SK-N-SH (cell line): ENCODE data around the gene C3orf52. TPM values are rescaled to one million over a fixed set of nuclear protein-coding genes. Genes with fewer than 3 reads are reported as not detected.

Experiments
- CTCF ChIA-PET: fragments of 300-600, 350-600 bp; formaldehyde crosslinking; extraction: SDS; loops from one replicate; lab custom pipeline; 2021; lab: Yijun Ruan, JAX
- POLR2A ChIA-PET: fragments of 350-600 bp; sonication (Branson Sonifier 250); formaldehyde crosslinking; extraction: SDS; loops from one replicate; lab custom pipeline; 2020; ENCODE audit warnings: antibody characterized with exemption, inconsistent platforms; lab: Yijun Ruan, JAX
- DNase-seq: peaks from one replicate; pipeline ENCODE4 v3.0.0; 2012
- H2AFZ ChIP-seq: fragments of 200-600 bp; sonication (generic); 2 replicates; pipeline ENCODE4 v1.8.1; 2016; ENCODE audit warnings: antibody characterized with exemption, mild to moderate bottlenecking, low read depth
- H3F3A ChIP-seq: fragments of 200-600 bp; sonication (generic); replicated peaks from 2 replicates; pipeline ENCODE3; 2016; ENCODE audit warnings: antibody characterized with exemption, mild to moderate bottlenecking; ENCODE audit not compliant: insufficient read depth
- H3K27ac ChIP-seq, 2 experiments: fragments of 200-500 bp in 1 of 2; fragments of 200-600 bp in 1 of 2; sonication (Bioruptor generic) in 1 of 2; sonication (generic), shearing (Covaris generic) in 1 of 2; 2 replicates each; pipeline versions ENCODE4 v1.5.1 to v1.6.1; 2014 to 2016; ENCODE audit warnings: low read depth in 2 of 2, inconsistent platforms in 1 of 2, low read length in 1 of 2, mild to moderate bottlenecking in 1 of 2, mixed read lengths in 1 of 2
- H3K27me3 ChIP-seq: fragments of 200-600 bp; sonication (generic), shearing (Covaris generic); 2 replicates; pipeline ENCODE4 v1.6.1; 2016; ENCODE audit warnings: mixed run types; ENCODE audit not compliant: insufficient read depth
- H3K36me3 ChIP-seq, 2 experiments: fragments of 200-500 bp in 1 of 2; fragments of 200-600 bp in 1 of 2; sonication (Bioruptor generic) in 1 of 2; sonication (generic) in 1 of 2; replicated peaks in 1 of 2; 2 replicates each; pipeline versions ENCODE3 to v1.5.1; 2014 to 2016; ENCODE audit warnings: low read length in 1 of 2, mild to moderate bottlenecking in 1 of 2; ENCODE audit not compliant: insufficient read depth in 2 of 2, control insufficient read depth in 1 of 2
- H3K4me1 ChIP-seq, 2 experiments: fragments of 200-500 bp in 1 of 2; fragments of 200-600 bp in 1 of 2; sonication (Bioruptor generic) in 1 of 2; sonication (generic), shearing (Covaris generic) in 1 of 2; 2 replicates each; pipeline versions ENCODE4 v1.5.1 to v1.6.1; 2014 to 2016; ENCODE audit warnings: low read depth in 1 of 2, low read length in 1 of 2, mixed run types in 1 of 2; ENCODE audit not compliant: insufficient read depth in 2 of 2, control insufficient read depth in 1 of 2
- H3K4me2 ChIP-seq: fragments of 200-600 bp; sonication (generic), shearing (Covaris generic); 2 replicates; pipeline ENCODE4 v1.6.1; 2017; ENCODE audit warnings: mixed run types
- H3K4me3 ChIP-seq, 2 experiments: fragments of 200-500 bp in 1 of 2; fragments of 200-600 bp in 1 of 2; sonication (Bioruptor generic) in 1 of 2; sonication (generic), shearing (Covaris generic) in 1 of 2; 2 replicates each; pipeline versions ENCODE4 v1.5.1 to v1.8.1; 2014 to 2016; ENCODE audit warnings: low read depth in 2 of 2, inconsistent platforms in 1 of 2, low read length in 1 of 2, mild to moderate bottlenecking in 1 of 2, mixed read lengths in 1 of 2, moderate library complexity in 1 of 2
- H3K79me2 ChIP-seq: fragments of 200-600 bp; sonication (generic); 2 replicates; pipeline ENCODE4 v1.8.1; 2017; ENCODE audit warnings: mild to moderate bottlenecking; ENCODE audit not compliant: insufficient read depth
- H3K9ac ChIP-seq: fragments of 200-600 bp; sonication (generic); 2 replicates; pipeline ENCODE4 v1.6.1; 2017; ENCODE audit warnings: mixed run types
- H3K9me2 ChIP-seq: fragments of 200-600 bp; sonication (generic); 2 replicates; pipeline ENCODE4 v1.6.1; 2017; ENCODE audit warnings: mixed run types
- H3K9me3 ChIP-seq: fragments of 200-600 bp; sonication (generic); 2 replicates; pipeline ENCODE4 v1.6.1; 2017; ENCODE audit warnings: mixed run types, mild to moderate bottlenecking, moderate library complexity
- H4K20me1 ChIP-seq: fragments of 200-600 bp; sonication (generic); 2 replicates; pipeline ENCODE4 v1.6.1; 2017; ENCODE audit warnings: mild to moderate bottlenecking, mixed run types; ENCODE audit not compliant: insufficient read depth
- CHD2 ChIP-seq: fragments of 150-350 bp; IDR thresholded peaks from 2 replicates; pipeline ENCODE4 v1.6.1; 2018; ENCODE audit warnings: low read length; ENCODE audit not compliant: partially characterized antibody
- ELF1 ChIP-seq: IDR thresholded peaks from 2 replicates; pipeline ENCODE4 v1.4.0; 2012
- EZH2phosphoT487 ChIP-seq: fragments of 200-600 bp; sonication (generic); IDR thresholded peaks from 2 replicates; pipeline ENCODE4 v1.6.1; 2017; ENCODE audit warnings: low read depth, mixed run types, mild to moderate bottlenecking, antibody characterized with exemption, moderate library complexity, borderline replicate concordance
- FOXJ3 ChIP-seq: sonication (generic); formaldehyde crosslinking; IDR thresholded peaks from 2 replicates; pipeline ENCODE4 v1.5.1; 2020; ENCODE audit warnings: mild to moderate bottlenecking, missing genetic modification reagents
- FOXM1 ChIP-seq: IDR thresholded peaks from 2 replicates; pipeline ENCODE4 v1.4.0; 2012; ENCODE audit warnings: low read depth, mild to moderate bottlenecking
- GABPA ChIP-seq: IDR thresholded peaks from 2 replicates; pipeline ENCODE4 v1.4.0; 2012; ENCODE audit warnings: low read depth, mild to moderate bottlenecking
- GATA2 ChIP-seq: sonication (generic); formaldehyde crosslinking; IDR thresholded peaks from 2 replicates; pipeline ENCODE4 v1.5.0; 2020; ENCODE audit warnings: mild to moderate bottlenecking, missing genetic modification reagents
- JUND ChIP-seq: IDR thresholded peaks from 2 replicates; pipeline ENCODE4 v1.4.0; 2012
- MEF2A ChIP-seq: IDR thresholded peaks from 2 replicates; pipeline ENCODE4 v1.4.0; 2012; ENCODE audit warnings: low read depth, borderline replicate concordance
- NFIC ChIP-seq: IDR thresholded peaks from 2 replicates; pipeline ENCODE4 v1.4.0; 2012; ENCODE audit warnings: borderline replicate concordance
- NRF1 ChIP-seq: IDR thresholded peaks from 2 replicates; pipeline ENCODE4 v1.6.1; 2012; ENCODE audit warnings: low read depth, mild to moderate bottlenecking, low read length
- POLR2AphosphoS5 ChIP-seq: IDR thresholded peaks from 2 replicates; pipeline ENCODE4 v1.6.1; 2012; ENCODE audit warnings: low read depth, low read length
- RCOR1 ChIP-seq: fragments of 150-350 bp; IDR thresholded peaks from 2 replicates; pipeline ENCODE4 v1.6.1; 2017; ENCODE audit warnings: antibody characterized with exemption, low read length
- SMC3 ChIP-seq: IDR thresholded peaks from 2 replicates; pipeline ENCODE4 v1.6.1; 2012; ENCODE audit warnings: low read depth, low read length, improper control_type of control experiment
- TAF1 ChIP-seq: IDR thresholded peaks from 2 replicates; pipeline ENCODE4 v1.6.1; 2012; ENCODE audit warnings: low read depth, mild to moderate bottlenecking, low read length, moderate library complexity, borderline replicate concordance
- TCF12 ChIP-seq: IDR thresholded peaks from 2 replicates; pipeline ENCODE4 v1.4.0; 2012
- YY1 ChIP-seq: IDR thresholded peaks from 2 replicates; pipeline ENCODE4 v1.4.0; 2012; ENCODE audit warnings: low read depth, mild to moderate bottlenecking
- WGBS: methylation state at CpG from one replicate; pipeline ENCODE4 v1.1.6; 2017; ENCODE audit warnings: low lambda C conversion rate; 5-methylcytosine and 5-hydroxymethylcytosine counted together
- polyA plus RNA-seq, 3 experiments: library from polyadenylated mRNA; depleted of rRNA; stranded (reverse); fragments of >200 nt; gene quantifications; 2 replicates each; pipeline ENCODE4 v1.2.3, GENCODE V29; 2012
- TF ChIP-seq, protein P1 (sequence below): IDR thresholded peaks from 2 replicates; pipeline ENCODE4 v1.4.0; 2012; ENCODE audit warnings: low read depth
- TF ChIP-seq, protein P2 (sequence below): IDR thresholded peaks from 2 replicates; pipeline ENCODE4 v1.6.1; 2012; ENCODE audit warnings: mild to moderate bottlenecking, low read depth, low read length, moderate library complexity
- TF ChIP-seq, protein P3 (sequence below): fragments of 150-350 bp; IDR thresholded peaks from 2 replicates; pipeline ENCODE4 v1.6.1; 2017; ENCODE audit warnings: antibody characterized with exemption, low read length, low read depth, borderline replicate concordance

C3orf52 gene
- polyA plus RNA-seq, 1 of the 3 experiments (the other 2 are of a cell fraction) = 5.4 TPM

DNA sequence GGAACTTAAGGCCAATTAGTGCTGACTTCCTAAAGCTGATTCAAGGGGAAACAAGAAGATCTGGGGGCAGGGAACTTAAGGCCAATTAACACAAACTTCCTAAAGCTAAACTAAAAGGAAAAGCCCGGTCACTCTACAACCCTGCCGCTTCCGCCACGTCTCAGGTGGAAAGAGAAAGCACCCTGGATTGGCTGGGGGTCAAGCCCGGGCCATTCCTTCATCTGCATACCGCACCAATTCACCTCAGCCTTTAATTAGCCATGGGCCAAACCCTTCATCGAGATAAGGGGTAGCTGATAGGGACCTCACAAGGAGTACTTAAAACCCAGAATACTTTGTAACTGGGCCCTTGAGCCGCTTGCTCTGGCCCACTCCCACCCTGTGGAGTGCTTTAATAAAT, 37.3 kb upstream of the C3orf52 start:
- ChIA-PET CTCF (no interaction called here), POLR2A (no interaction called here)
- H3K9me2 ChIP-seq = no peaks in the 10 kb centered on the region
- no peaks in the 10 kb centered on the region for H3K36me3 ChIP-seq
- no peak for DNase-seq
- no peak overlapping the region for H3K9ac ChIP-seq
- no peak overlapping the region for H3K27ac ChIP-seq
- no peaks in the 10 kb centered on the region for H3K79me2 ChIP-seq
- no peaks in the 10 kb centered on the region for H3K9me3 ChIP-seq
- H3K4me3 ChIP-seq = no peak overlapping the region
- no peaks in the 10 kb centered on the region for H3K4me1 ChIP-seq
- TF ChIP-seq SMC3 (no peak), EZH2phosphoT487 (no peak), NRF1 (no peak), POLR2AphosphoS5 (no peak), YY1 (no peak), TAF1 (no peak), FOXJ3 (no peak), NFIC (no peak), GATA2 (no peak), MEF2A (no peak), TCF12 (no peak), GABPA (no peak), RCOR1 (no peak), ELF1 (no peak), JUND (no peak), CHD2 (no peak), FOXM1 (no peak)
- TF ChIP-seq, protein P1, sequence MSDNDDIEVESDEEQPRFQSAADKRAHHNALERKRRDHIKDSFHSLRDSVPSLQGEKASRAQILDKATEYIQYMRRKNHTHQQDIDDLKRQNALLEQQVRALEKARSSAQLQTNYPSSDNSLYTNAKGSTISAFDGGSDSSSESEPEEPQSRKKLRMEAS = no peak
- TF ChIP-seq, protein P2, sequence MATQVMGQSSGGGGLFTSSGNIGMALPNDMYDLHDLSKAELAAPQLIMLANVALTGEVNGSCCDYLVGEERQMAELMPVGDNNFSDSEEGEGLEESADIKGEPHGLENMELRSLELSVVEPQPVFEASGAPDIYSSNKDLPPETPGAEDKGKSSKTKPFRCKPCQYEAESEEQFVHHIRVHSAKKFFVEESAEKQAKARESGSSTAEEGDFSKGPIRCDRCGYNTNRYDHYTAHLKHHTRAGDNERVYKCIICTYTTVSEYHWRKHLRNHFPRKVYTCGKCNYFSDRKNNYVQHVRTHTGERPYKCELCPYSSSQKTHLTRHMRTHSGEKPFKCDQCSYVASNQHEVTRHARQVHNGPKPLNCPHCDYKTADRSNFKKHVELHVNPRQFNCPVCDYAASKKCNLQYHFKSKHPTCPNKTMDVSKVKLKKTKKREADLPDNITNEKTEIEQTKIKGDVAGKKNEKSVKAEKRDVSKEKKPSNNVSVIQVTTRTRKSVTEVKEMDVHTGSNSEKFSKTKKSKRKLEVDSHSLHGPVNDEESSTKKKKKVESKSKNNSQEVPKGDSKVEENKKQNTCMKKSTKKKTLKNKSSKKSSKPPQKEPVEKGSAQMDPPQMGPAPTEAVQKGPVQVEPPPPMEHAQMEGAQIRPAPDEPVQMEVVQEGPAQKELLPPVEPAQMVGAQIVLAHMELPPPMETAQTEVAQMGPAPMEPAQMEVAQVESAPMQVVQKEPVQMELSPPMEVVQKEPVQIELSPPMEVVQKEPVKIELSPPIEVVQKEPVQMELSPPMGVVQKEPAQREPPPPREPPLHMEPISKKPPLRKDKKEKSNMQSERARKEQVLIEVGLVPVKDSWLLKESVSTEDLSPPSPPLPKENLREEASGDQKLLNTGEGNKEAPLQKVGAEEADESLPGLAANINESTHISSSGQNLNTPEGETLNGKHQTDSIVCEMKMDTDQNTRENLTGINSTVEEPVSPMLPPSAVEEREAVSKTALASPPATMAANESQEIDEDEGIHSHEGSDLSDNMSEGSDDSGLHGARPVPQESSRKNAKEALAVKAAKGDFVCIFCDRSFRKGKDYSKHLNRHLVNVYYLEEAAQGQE = no peak
- TF ChIP-seq, protein P3, sequence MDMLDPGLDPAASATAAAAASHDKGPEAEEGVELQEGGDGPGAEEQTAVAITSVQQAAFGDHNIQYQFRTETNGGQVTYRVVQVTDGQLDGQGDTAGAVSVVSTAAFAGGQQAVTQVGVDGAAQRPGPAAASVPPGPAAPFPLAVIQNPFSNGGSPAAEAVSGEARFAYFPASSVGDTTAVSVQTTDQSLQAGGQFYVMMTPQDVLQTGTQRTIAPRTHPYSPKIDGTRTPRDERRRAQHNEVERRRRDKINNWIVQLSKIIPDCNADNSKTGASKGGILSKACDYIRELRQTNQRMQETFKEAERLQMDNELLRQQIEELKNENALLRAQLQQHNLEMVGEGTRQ = no peak
- H3K4me2 ChIP-seq = no peak overlapping the region
- 94% methylated on average over 8 of the region's 8 CpGs for WGBS
- no peaks in the 10 kb centered on the region for H4K20me1 ChIP-seq
- no peak overlapping the region for H2AFZ ChIP-seq
- H3F3A ChIP-seq = no peaks in the 10 kb centered on the region
- no peaks in the 10 kb centered on the region for H3K27me3 ChIP-seq
